PC-3 (cell line): Measurements from ENCODE around the gene HDAC6. TPM values are rescaled to one million over a fixed set of nuclear protein-coding genes. Genes with fewer than 3 reads are reported as not detected.

Experiments
- ATAC-seq: fragments of 200-7000 bp; cut with Tn5 transposase; 2 replicates; pipeline ENCODE4 v1.9.1; 2020; ENCODE audit warnings: mild to moderate bottlenecking, moderate library complexity
- BruUV-seq: library from RNA; stranded (reverse); fragments of 400-500 nt; replicated peaks from 2 replicates; lab custom pipeline; 2021; lab: Mats Ljungman, UMichigan
- CTCF ChIA-PET: fragments of 300-600 bp; sonication (Branson Sonifier 250); formaldehyde crosslinking; loops from one replicate; lab custom pipeline; 2022; ENCODE audit warnings: antibody characterized with exemption; lab: Charles Lee
- POLR2A ChIA-PET: fragments of 300-600 bp; sonication (Branson Sonifier 250); formaldehyde crosslinking; loops from one replicate; lab custom pipeline; 2022; ENCODE audit warnings: antibody characterized with exemption; ENCODE audit not compliant: unreplicated experiment; lab: Charles Lee
- DNase-seq: peaks from one replicate; pipeline ENCODE4 v3.0.0-alpha.2; 2015
- H2AFZ ChIP-seq: fragments of 300-600 bp; sonication (generic); 2 replicates; pipeline ENCODE4 v1.6.0; 2016; ENCODE audit warnings: antibody characterized with exemption, low read length
- H3F3A ChIP-seq: fragments of 300-600 bp; sonication (generic); one replicate; pipeline ENCODE4 v1.6.0; 2017; ENCODE audit warnings: antibody characterized with exemption, low read length, control low read depth, mild to moderate bottlenecking; ENCODE audit not compliant: unreplicated experiment
- H3K27ac ChIP-seq: fragments of 300-600 bp; sonication (generic); 2 replicates; pipeline ENCODE4 v1.5.1; 2016; ENCODE audit warnings: mild to moderate bottlenecking, low read length
- H3K27me3 ChIP-seq: fragments of 300-600 bp; sonication (generic); 2 replicates; pipeline ENCODE4 v1.6.1; 2016; ENCODE audit warnings: low read length, mixed read lengths
- H3K36me3 ChIP-seq: fragments of 300-600 bp; sonication (generic); 2 replicates; pipeline ENCODE4 v1.6.1; 2016; ENCODE audit warnings: low read depth, mixed run types, low read length, mixed read lengths
- H3K4me1 ChIP-seq: fragments of 300-600 bp; sonication (generic); 2 replicates; pipeline ENCODE4 v1.5.1; 2016; ENCODE audit warnings: low read length; ENCODE audit not compliant: insufficient read depth
- H3K4me2 ChIP-seq: fragments of 300-600 bp; sonication (generic); 2 replicates; pipeline ENCODE4 v1.6.0; 2016; ENCODE audit warnings: low read length
- H3K4me3 ChIP-seq: fragments of 300-600 bp; sonication (generic); 2 replicates; pipeline ENCODE4 v1.5.1; 2016; ENCODE audit warnings: mild to moderate bottlenecking, low read length, mixed read lengths
- H3K79me2 ChIP-seq: fragments of 300-600 bp; sonication (generic); 2 replicates; pipeline ENCODE4 v1.6.1; 2017; ENCODE audit warnings: low read length, mixed read lengths
- H3K9ac ChIP-seq: fragments of 300-600 bp; sonication (generic); 2 replicates; pipeline ENCODE4 v1.6.0; 2016; ENCODE audit warnings: mild to moderate bottlenecking, low read length
- H3K9me2 ChIP-seq: fragments of 300-600 bp; sonication (generic); replicated peaks from 2 replicates; pipeline ENCODE4 v1.6.1; 2016; ENCODE audit warnings: mixed run types, low read length, mixed read lengths
- H3K9me3 ChIP-seq: fragments of 300-600 bp; sonication (generic); 2 replicates; pipeline ENCODE4 v1.6.1; 2016; ENCODE audit warnings: low read length, mixed read lengths
- H4K20me1 ChIP-seq: fragments of 300-600 bp; sonication (generic); 2 replicates; pipeline ENCODE4 v1.6.1; 2016; ENCODE audit warnings: low read length, mixed read lengths
- EZH2 ChIP-seq: fragments of 300-600 bp; sonication (generic); IDR thresholded peaks from one replicate; pipeline ENCODE4 v1.6.1; 2017; ENCODE audit warnings: antibody characterized with exemption, mild to moderate bottlenecking, low read length; ENCODE audit not compliant: unreplicated experiment
- EZH2phosphoT487 ChIP-seq: fragments of 300-600 bp; sonication (generic); IDR thresholded peaks from 2 replicates; pipeline ENCODE4 v1.6.1; 2018; ENCODE audit warnings: mild to moderate bottlenecking, antibody characterized with exemption, low read length, borderline replicate concordance
- intact Hi-C: fragments of 100-400 bp; cut with micrococcal nuclease; formaldehyde crosslinking; loops from 2 replicates; pipeline ENCODE4 v1.9.0; 2023
- total RNA-seq: library from RNA; depleted of rRNA; stranded (reverse); fragments of >200 nt; gene quantifications from 2 replicates; pipeline ENCODE4 v1.2.3, GENCODE V29; 2014
- TF ChIP-seq, protein P1 (sequence below): fragments of 300-600 bp; sonication (generic); conservative IDR thresholded peaks from 2 replicates; pipeline ENCODE4 v1.5.1; 2017; ENCODE audit warnings: antibody characterized with exemption, low read depth, mild to moderate bottlenecking, low read length

The HDAC6 gene
- total RNA-seq, 1 experiment from 2014 or later, result 58.0 TPM

DNA sequence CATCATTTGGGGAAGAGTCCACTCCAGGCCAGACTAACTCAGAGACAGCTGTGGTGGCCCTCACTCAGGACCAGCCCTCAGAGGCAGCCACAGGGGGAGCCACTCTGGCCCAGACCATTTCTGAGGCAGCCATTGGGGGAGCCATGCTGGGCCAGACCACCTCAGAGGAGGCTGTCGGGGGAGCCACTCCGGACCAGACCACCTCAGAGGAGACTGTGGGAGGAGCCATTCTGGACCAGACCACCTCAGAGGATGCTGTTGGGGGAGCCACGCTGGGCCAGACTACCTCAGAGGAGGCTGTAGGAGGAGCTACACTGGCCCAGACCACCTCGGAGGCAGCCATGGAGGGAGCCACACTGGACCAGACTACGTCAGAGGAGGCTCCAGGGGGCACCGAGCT, 21.2 kb downstream of the HDAC6 start:
- Histone ChIP-seq H3K79me2 (no peaks in the 10 kb centered on the region), H3F3A (no peaks in the 10 kb centered on the region), H3K9me2 (no peaks in the 10 kb centered on the region), H3K27ac (no peak overlapping the region), H3K9me3 (no peaks in the 10 kb centered on the region), H3K36me3 (no peaks in the 10 kb centered on the region), H4K20me1 (no peaks in the 10 kb centered on the region), H3K4me3 (no peak overlapping the region), H3K9ac (no peak overlapping the region), H2AFZ (no peak overlapping the region), H3K27me3 (no peaks in the 10 kb centered on the region), H3K4me1 (no peaks in the 10 kb centered on the region), H3K4me2 (no peak overlapping the region)
- POLR2A ChIA-PET, result no interaction called here
- TF ChIP-seq EZH2phosphoT487 (no peak), EZH2 (no peak)
- TF ChIP-seq, protein P1, sequence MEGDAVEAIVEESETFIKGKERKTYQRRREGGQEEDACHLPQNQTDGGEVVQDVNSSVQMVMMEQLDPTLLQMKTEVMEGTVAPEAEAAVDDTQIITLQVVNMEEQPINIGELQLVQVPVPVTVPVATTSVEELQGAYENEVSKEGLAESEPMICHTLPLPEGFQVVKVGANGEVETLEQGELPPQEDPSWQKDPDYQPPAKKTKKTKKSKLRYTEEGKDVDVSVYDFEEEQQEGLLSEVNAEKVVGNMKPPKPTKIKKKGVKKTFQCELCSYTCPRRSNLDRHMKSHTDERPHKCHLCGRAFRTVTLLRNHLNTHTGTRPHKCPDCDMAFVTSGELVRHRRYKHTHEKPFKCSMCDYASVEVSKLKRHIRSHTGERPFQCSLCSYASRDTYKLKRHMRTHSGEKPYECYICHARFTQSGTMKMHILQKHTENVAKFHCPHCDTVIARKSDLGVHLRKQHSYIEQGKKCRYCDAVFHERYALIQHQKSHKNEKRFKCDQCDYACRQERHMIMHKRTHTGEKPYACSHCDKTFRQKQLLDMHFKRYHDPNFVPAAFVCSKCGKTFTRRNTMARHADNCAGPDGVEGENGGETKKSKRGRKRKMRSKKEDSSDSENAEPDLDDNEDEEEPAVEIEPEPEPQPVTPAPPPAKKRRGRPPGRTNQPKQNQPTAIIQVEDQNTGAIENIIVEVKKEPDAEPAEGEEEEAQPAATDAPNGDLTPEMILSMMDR, result no peak
- DNase-seq (no peak), ATAC-seq (no peak)
- BruUV-seq, result TSS peak; percentile 53
- CTCF ChIA-PET, result no interaction called here
- intact Hi-C loops, result no loop called here

- H3K27me3 ChIP-seq, result no peaks in the 10 kb centered on the region
- ATAC-seq (no peak), DNase-seq (no peak)
- no peak overlapping the region for H3K27ac ChIP-seq
- no peaks in the 10 kb centered on the region for H3K9me3 ChIP-seq
- H3K9ac ChIP-seq, result no peak overlapping the region
- ChIA-PET CTCF (no interaction called here), POLR2A (no interaction called here)
- H3K79me2 ChIP-seq, result no peaks in the 10 kb centered on the region
- no peaks in the 10 kb centered on the region for H4K20me1 ChIP-seq
- no TSS peak for BruUV-seq
- H3K4me3 ChIP-seq, result no peak overlapping the region
- H3K36me3 ChIP-seq, result no peaks in the 10 kb centered on the region
- intact Hi-C loops, result no loop called here
- no peaks in the 10 kb centered on the region for H3K4me1 ChIP-seq
- no peaks in the 10 kb centered on the region for H3K9me2 ChIP-seq
- H3K4me2 ChIP-seq, result no peak overlapping the region
- no peak overlapping the region for H2AFZ ChIP-seq
- TF ChIP-seq EZH2 (no peak), EZH2phosphoT487 (no peak)
- TF ChIP-seq, protein P1, result no peak
- H3F3A ChIP-seq, result no peaks in the 10 kb centered on the region
Measured at GRCh38 chrX:48824066-48824465, 22.2 kb downstream of the HDAC6 start.

DNA sequence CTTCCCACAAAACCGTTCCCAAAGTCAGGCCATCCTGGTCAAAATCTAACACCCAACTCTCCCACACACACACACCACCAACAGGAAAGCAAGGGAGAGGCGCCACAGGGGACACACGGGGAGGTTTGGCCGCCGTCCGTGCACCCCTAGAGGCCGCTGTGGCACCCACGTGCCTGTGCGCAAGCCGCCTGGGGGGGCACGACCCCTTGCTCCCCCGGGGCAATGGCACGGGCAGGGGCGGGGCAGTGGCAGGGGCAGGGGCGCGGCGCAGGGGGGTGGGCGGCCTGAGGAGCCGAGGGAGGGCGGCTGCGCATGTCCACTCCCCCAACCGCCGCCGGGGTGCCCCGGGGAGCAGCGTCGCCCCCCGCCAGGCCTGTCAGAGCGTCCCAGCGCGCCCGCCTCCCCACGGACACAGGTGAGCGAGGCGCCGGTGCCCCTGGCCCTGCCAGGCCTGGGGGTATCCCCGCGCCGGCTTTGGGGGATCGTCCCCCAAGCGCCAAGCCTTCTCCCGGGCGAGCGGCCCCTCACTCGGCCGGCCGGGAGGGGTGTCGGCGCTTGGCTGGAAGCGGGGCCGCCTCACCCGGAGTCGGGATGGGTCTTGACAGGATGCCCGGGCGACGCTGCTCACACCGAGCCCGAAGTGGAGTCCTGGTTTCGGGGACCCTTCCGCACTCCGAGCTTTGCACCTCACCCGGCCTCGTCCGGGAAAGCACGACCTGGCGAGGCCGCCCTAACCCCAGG, 24.4 kb downstream of the HDAC6 start, which contains the start of gene ERAS:
TSS of gene ERAS (plus strand) at position 379 of the 741 bp plus-strand sequence. CDS start 2,611 bp downstream, outside the sequence.
- BruUV-seq, result no TSS peak
- TF ChIP-seq EZH2, result no peak
- TF ChIP-seq, protein P1, result no peak
- TF ChIP-seq EZH2phosphoT487, result no peak
- H3K27me3 ChIP-seq, result no peaks in the 10 kb centered on the region
- no peaks in the 10 kb centered on the region for H3K9me2 ChIP-seq
- no peak within 1 kb of the TSS for H3K9ac ChIP-seq
- no peaks in the 10 kb centered on the region for H4K20me1 ChIP-seq
- H3K27ac ChIP-seq, result no peak within 1 kb of the TSS
- no peak for DNase-seq
- no peaks in the 10 kb centered on the region for H3K4me1 ChIP-seq
- no peak within 1 kb of the TSS for H2AFZ ChIP-seq
- H3K36me3 ChIP-seq, result no peaks in the 10 kb centered on the region
- no peaks in the 10 kb centered on the region for H3K79me2 ChIP-seq
- H3K4me3 ChIP-seq, result no peak within 1 kb of the TSS
- intact Hi-C loops, result no loop called here
- H3F3A ChIP-seq, result no peaks in the 10 kb centered on the region
- CTCF ChIA-PET, result no interaction called here
- no peak for ATAC-seq
- POLR2A ChIA-PET, result no interaction called here
- no peak within 1 kb of the TSS for H3K4me2 ChIP-seq
- H3K9me3 ChIP-seq, result no peaks in the 10 kb centered on the region
